Upper lobe of left lung (tissue), 6 donors: ENCODE data around the gene SLC27A1. TPM values are rescaled to one million over a fixed set of nuclear protein-coding genes. Genes with fewer than 3 reads are reported as not detected.

ENCODE experiments used
- ATAC-seq, 2 donors: fragments of 200-7000 bp; cut with Tn5 transposase; one replicate each; pipeline ENCODE4 v1.9.1; 2022; ENCODE audit warnings: mild to moderate bottlenecking in 2 of 2, moderate library complexity in 2 of 2; ENCODE audit not compliant: low FRiP score in 2 of 2
- DNase-seq, 2 donors: peaks; one replicate each; pipeline ENCODE4 v3.0.0-alpha.2; 2019 to 2020
- H3K27ac ChIP-seq, 4 donors: fragments of 200-600 bp; sonication (generic); one replicate each; pipeline ENCODE4 v1.5.1; 2016 to 2019
- H3K27me3 ChIP-seq, 4 donors: fragments of 200-600 bp; sonication (generic); one replicate each; pipeline ENCODE4 v1.5.1; 2017 to 2019
- H3K36me3 ChIP-seq, 4 donors: fragments of 200-600 bp; sonication (generic); one replicate each; pipeline ENCODE4 v1.5.1; 2016 to 2019
- H3K4me1 ChIP-seq, 4 donors: fragments of 200-600 bp; sonication (generic); one replicate each; pipeline ENCODE4 v1.5.1; 2018 to 2019
- H3K4me3 ChIP-seq, 4 donors: fragments of 200-600 bp; sonication (generic); one replicate each; pipeline ENCODE4 v1.5.1; 2017 to 2019; ENCODE audit warnings: mild to moderate bottlenecking in 2 of 4, moderate library complexity in 1 of 4
- H3K9me3 ChIP-seq, 4 donors: fragments of 200-600 bp; sonication (generic); one replicate each; pipeline ENCODE4 v1.5.1; 2018 to 2019
- EP300 ChIP-seq, 4 donors: sonication (generic); formaldehyde crosslinking; IDR thresholded peaks; one replicate each; pipeline ENCODE4 v1.5.1; 2017; ENCODE audit warnings: antibody characterized with exemption in 4 of 4, control low read depth in 2 of 4
- POLR2A ChIP-seq, 4 donors: fragments of 450-650 bp; IDR thresholded peaks; one replicate each; pipeline ENCODE4 v1.5.1; 2016 to 2017; ENCODE audit warnings: antibody characterized with exemption in 4 of 4, mild to moderate bottlenecking in 2 of 4
- POLR2AphosphoS5 ChIP-seq, 2 donors: sonication (generic); formaldehyde crosslinking; IDR thresholded peaks; one replicate each; pipeline ENCODE4 v1.5.1; 2017; ENCODE audit warnings: antibody characterized with exemption in 2 of 2
- WGBS, 2 donors: methylation state at CpG; one replicate each; pipeline ENCODE4 v1.1.5; 2017 to 2018; 5-methylcytosine and 5-hydroxymethylcytosine counted together
- total RNA-seq, 6 donors: library from RNA; depleted of rRNA in 4 of 6; stranded (reverse); fragments of >200 nt in 4 of 6; gene quantifications; one replicate each; pipeline versions ENCODE4 v1.1.0 to v1.2.1, GENCODE V29; 2016 to 2021
- TF ChIP-seq, protein P1 (sequence below), 6 experiments: fragments of 450-650 bp in 4 of 6; fragments of 200-600 bp in 2 of 6; sonication (generic) in 2 of 6; IDR thresholded peaks; one replicate each; pipeline ENCODE4 v1.5.1; 2016 to 2019; ENCODE audit warnings: antibody characterized with exemption in 6 of 6
- donor health status: DM: no; HTN: no; CAD: no; lungs with moderate emphysema.
- donor health status: DM: no; HTN: yes; CAD: no; lungs with severe emphysema.

Gene SLC27A1
- total RNA-seq, 6 donors from 2014 or later: 21.0 to 88.0 (median 30.8) TPM

DNA sequence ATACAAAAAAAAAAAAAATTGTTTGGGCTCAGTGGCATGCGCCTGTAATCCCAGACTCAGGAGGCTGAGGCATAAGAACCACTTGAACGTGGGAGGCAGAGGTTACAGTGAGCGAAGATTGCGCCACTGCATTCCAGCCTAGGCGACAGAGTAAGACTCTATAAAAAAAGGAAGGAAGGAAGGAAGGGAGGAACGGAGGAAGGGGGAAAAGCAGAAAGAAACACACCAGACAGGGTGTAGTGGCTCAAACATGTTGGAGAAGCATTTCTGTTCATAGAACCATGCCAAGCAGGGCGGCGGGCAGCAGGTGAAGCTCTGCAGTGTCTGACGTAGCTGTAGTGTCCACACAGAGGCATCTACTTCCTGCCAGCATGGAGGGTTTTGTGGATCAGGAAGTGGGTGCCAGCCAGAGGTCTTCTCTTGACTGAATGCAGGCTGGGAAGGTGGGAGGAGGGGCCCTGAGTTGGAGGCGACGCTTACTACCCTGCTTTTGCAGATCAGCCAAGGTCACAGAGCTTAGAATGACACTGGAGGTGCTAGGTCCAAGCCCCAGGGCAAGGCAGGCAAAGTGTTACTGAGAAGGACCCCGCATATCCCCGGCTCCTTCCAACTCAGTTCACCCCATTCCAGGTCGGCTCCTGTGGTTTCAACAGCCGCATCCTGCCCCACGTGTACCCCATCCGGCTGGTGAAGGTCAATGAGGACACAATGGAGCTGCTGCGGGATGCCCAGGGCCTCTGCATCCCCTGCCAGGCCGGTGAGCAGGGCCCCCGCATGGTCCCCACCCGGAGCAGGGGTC is 29.5 kb downstream of the SLC27A1 start:
- Histone ChIP-seq H3K27ac (peak overlapping the region; percentile 73 to 89 (median 79)), H3K36me3 (peaks cover 0 to 21% (median 4%) of the 10 kb centered on the region in 4 donors), H3K9me3 (no peaks in the 10 kb centered on the region), H3K4me3 (peak overlapping the region in 2 of 4 donors; percentile 7 to 12), H3K4me1 (peaks cover 23 to 48% (median 26%) of the 10 kb centered on the region in 4 donors), H3K27me3 (no peaks in the 10 kb centered on the region)
- ATAC-seq (peak; percentile 64 to 81), DNase-seq (peak in 1 of 2 donors; percentile 91)
- WGBS, 2 donors: 27 to 31% methylated on average over 18 to 21 of the region's 21 CpGs
- TF ChIP-seq EP300 (IDR thresholded peaks at IDR 0.05) (no peak), POLR2A (IDR thresholded peaks at IDR 0.05) (peak in 1 of 4 donors; percentile 15), POLR2AphosphoS5 (IDR thresholded peaks at IDR 0.05) (peak in 1 of 2 donors; percentile 37)

DNA sequence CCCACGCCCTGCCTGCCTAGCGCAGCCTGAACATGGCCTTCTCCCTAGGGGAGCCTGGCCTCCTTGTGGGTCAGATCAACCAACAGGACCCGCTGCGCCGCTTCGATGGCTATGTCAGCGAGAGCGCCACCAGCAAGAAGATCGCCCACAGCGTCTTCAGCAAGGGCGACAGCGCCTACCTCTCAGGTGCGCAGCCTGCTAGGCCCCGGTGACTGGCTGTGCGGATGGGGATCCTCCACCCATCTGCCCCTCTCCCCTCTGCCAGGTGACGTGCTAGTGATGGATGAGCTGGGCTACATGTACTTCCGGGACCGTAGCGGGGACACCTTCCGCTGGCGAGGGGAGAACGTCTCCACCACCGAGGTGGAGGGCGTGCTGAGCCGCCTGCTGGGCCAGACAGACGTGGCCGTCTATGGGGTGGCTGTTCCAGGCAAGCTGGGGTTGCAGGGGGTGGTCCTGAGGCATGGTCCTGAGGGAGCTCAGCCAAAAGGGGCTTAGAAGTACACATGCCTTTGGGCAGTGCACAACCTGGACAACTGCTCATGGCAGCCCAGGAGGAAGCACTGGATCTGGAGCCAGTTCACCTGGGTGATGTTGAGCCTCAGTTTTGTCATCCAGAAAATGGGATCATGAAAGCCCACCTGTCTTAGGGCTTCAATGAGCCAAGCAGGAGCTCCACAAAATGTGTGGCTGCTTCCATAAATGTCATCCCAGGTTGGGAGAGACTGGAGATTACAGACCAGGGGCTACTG is 30.3 kb downstream of the SLC27A1 start:
- no peaks in the 10 kb centered on the region for H3K27me3 ChIP-seq

DNA sequence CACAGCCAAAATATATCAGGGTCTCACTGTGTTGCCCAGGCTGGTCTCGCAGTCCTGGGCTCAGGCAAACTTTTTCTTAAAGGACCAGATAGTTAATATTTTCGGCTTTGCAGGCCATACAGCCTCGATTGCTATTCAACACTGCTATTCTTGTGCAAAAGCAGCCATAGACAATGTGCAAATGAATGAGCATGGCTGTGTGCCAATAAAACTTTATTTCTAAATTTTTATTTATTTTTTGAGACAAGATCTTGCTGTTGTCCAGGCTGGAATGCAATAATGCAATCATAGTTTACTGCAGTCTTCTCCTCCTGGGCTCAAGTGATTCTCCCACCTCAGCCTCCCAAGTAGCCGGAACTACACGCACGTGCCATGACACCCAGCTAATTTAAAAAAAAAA is 32.9 kb downstream of the SLC27A1 start:
- Histone ChIP-seq H3K27ac (no peak overlapping the region), H3K27me3 (no peaks in the 10 kb centered on the region), H3K9me3 (no peaks in the 10 kb centered on the region), H3K4me1 (peaks cover 22 to 50% (median 25%) of the 10 kb centered on the region in 4 donors), H3K36me3 (peaks cover 0 to 27% (median 13%) of the 10 kb centered on the region in 4 donors), H3K4me3 (no peak overlapping the region)
- 89 to 96% methylated on average over 6 of the region's 6 CpGs for WGBS, 2 donors
- DNase-seq: no peak
- TF ChIP-seq POLR2AphosphoS5 (IDR thresholded peaks at IDR 0.05): no peak
- no peak for TF ChIP-seq EP300 (IDR thresholded peaks at IDR 0.05)
- TF ChIP-seq POLR2A (IDR thresholded peaks at IDR 0.05): no peak
- TF ChIP-seq, protein P1, sequence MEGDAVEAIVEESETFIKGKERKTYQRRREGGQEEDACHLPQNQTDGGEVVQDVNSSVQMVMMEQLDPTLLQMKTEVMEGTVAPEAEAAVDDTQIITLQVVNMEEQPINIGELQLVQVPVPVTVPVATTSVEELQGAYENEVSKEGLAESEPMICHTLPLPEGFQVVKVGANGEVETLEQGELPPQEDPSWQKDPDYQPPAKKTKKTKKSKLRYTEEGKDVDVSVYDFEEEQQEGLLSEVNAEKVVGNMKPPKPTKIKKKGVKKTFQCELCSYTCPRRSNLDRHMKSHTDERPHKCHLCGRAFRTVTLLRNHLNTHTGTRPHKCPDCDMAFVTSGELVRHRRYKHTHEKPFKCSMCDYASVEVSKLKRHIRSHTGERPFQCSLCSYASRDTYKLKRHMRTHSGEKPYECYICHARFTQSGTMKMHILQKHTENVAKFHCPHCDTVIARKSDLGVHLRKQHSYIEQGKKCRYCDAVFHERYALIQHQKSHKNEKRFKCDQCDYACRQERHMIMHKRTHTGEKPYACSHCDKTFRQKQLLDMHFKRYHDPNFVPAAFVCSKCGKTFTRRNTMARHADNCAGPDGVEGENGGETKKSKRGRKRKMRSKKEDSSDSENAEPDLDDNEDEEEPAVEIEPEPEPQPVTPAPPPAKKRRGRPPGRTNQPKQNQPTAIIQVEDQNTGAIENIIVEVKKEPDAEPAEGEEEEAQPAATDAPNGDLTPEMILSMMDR (IDR thresholded peaks at IDR 0.05): no peak
- ATAC-seq: no peak

More for the DNA sequence above, 30.3 kb downstream of the SLC27A1 start:
- TF ChIP-seq POLR2A (IDR thresholded peaks at IDR 0.05) (no peak), EP300 (IDR thresholded peaks at IDR 0.05) (no peak), POLR2AphosphoS5 (IDR thresholded peaks at IDR 0.05) (no peak)
- TF ChIP-seq, protein P1 (IDR thresholded peaks at IDR 0.05): no peak
- peaks cover 0 to 29% (median 11%) of the 10 kb centered on the region in 4 donors for H3K36me3 ChIP-seq
- no peaks in the 10 kb centered on the region for H3K9me3 ChIP-seq
- peak in 1 of 2 donors; percentile 70 for DNase-seq
- 92 to 94% methylated on average over 14 to 27 of the region's 27 CpGs for WGBS, 2 donors
- no peak for ATAC-seq
- peak overlapping the region; percentile 73 to 89 (median 79) for H3K27ac ChIP-seq
- H3K4me3 ChIP-seq: no peak overlapping the region
- H3K4me1 ChIP-seq: peaks cover 23 to 53% (median 26%) of the 10 kb centered on the region in 4 donors

DNA sequence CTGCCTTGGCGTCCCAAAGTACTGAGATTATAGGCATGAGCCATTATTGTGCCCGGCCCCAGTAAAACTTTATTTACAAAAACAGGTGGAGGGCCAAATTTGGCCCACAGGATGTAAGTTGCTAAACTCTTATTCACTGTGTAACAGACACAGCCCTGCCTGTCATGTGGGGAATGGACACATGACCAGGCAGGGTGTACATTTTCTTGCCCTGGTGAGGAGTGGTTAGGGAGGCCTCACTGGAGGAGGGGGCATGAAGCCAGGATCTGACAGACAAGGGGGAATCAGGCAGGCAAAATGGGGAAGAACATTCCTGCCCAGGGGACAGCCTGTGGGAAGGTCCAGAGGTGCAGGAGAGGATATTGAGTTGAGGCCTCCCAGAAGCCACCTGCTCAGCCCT is 33.7 kb downstream of the SLC27A1 start:
- TF ChIP-seq, protein P1 (IDR thresholded peaks at IDR 0.05): no peak
- TF ChIP-seq EP300 (IDR thresholded peaks at IDR 0.05): no peak
- no peak for TF ChIP-seq POLR2AphosphoS5 (IDR thresholded peaks at IDR 0.05)
- no peak for TF ChIP-seq POLR2A (IDR thresholded peaks at IDR 0.05)
- DNase-seq: no peak
- H3K9me3 ChIP-seq: no peaks in the 10 kb centered on the region
- H3K4me1 ChIP-seq: peaks cover 21 to 50% (median 26%) of the 10 kb centered on the region in 4 donors
- peaks cover 0 to 27% (median 13%) of the 10 kb centered on the region in 4 donors for H3K36me3 ChIP-seq
- no peak overlapping the region for H3K27ac ChIP-seq
- no peak overlapping the region for H3K4me3 ChIP-seq
- WGBS, 2 donors: 90 to 91% methylated on average over 2 of the region's 2 CpGs
- H3K27me3 ChIP-seq: no peaks in the 10 kb centered on the region
- no peak for ATAC-seq

DNA sequence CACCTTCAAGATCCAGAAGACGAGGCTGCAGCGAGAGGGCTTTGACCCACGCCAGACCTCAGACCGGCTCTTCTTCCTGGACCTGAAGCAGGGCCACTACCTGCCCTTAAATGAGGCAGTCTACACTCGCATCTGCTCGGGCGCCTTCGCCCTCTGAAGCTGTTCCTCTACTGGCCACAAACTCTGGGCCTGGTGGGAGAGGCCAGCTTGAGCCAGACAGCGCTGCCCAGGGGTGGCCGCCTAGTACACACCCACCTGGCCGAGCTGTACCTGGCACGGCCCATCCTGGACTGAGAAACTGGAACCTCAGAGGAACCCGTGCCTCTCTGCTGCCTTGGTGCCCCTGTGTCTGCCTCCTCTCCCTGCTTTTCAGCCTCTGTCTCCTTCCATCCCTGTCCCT is 34.1 kb downstream of the SLC27A1 start:
- H3K27me3 ChIP-seq: no peaks in the 10 kb centered on the region
- H3K27ac ChIP-seq: no peak overlapping the region
- ATAC-seq: no peak
- H3K36me3 ChIP-seq: peaks cover 0 to 27% (median 13%) of the 10 kb centered on the region in 4 donors
- no peaks in the 10 kb centered on the region for H3K9me3 ChIP-seq
- no peak for DNase-seq
- 91 to 92% methylated on average over 6 to 13 of the region's 13 CpGs for WGBS, 2 donors
- H3K4me1 ChIP-seq: peaks cover 20 to 50% (median 25%) of the 10 kb centered on the region in 4 donors
- no peak for TF ChIP-seq POLR2AphosphoS5 (IDR thresholded peaks at IDR 0.05)
- no peak for TF ChIP-seq EP300 (IDR thresholded peaks at IDR 0.05)
- TF ChIP-seq, protein P1 (IDR thresholded peaks at IDR 0.05): no peak
- no peak for TF ChIP-seq POLR2A (IDR thresholded peaks at IDR 0.05)
- H3K4me3 ChIP-seq: no peak overlapping the region
